H9 (cell line): Measurements from ENCODE around the gene DNAI4. TPM values are rescaled to one million over a fixed set of nuclear protein-coding genes. Genes with fewer than 3 reads are reported as not detected.

Experiments used
- DNase-seq: peaks from one replicate; pipeline ENCODE4 v3.0.0-alpha.2; 2017
- H2AFZ ChIP-seq: one replicate; pipeline ENCODE4 v1.6.1; 2013; ENCODE audit warnings: mild to moderate bottlenecking, low read length, control low read depth, moderate library complexity
- H2AK5ac ChIP-seq: 2 replicates; pipeline ENCODE4 v1.6.1; 2013; ENCODE audit warnings: low read length, control low read depth, mixed read lengths; ENCODE audit not compliant: insufficient read length
- H2BK120ac ChIP-seq: one replicate; pipeline ENCODE4 v1.6.1; 2013; ENCODE audit warnings: low read depth, mild to moderate bottlenecking, low read length, control low read depth, inconsistent platforms; ENCODE audit not compliant: poor library complexity, severe bottlenecking
- H2BK12ac ChIP-seq: 2 replicates; pipeline ENCODE4 v1.6.1; 2013; ENCODE audit warnings: low read length, control low read depth, mixed read lengths, low read depth; ENCODE audit not compliant: insufficient read length
- H2BK15ac ChIP-seq: 2 replicates; pipeline ENCODE4 v1.6.1; 2013; ENCODE audit warnings: low read depth, low read length, control low read depth
- H2BK20ac ChIP-seq: one replicate; pipeline ENCODE4 v1.6.1; 2013; ENCODE audit warnings: low read depth, mild to moderate bottlenecking, low read length, control low read depth, inconsistent platforms; ENCODE audit not compliant: poor library complexity, severe bottlenecking
- H2BK5ac ChIP-seq: 2 replicates; pipeline ENCODE4 v1.6.1; 2013; ENCODE audit warnings: low read length, control low read depth, mixed read lengths; ENCODE audit not compliant: insufficient read length
- H3K14ac ChIP-seq: 2 replicates; pipeline ENCODE4 v1.6.1; 2013; ENCODE audit warnings: low read length, control low read depth; ENCODE audit not compliant: insufficient read depth
- H3K18ac ChIP-seq: 2 replicates; pipeline ENCODE4 v1.6.1; 2013; ENCODE audit warnings: low read depth, mild to moderate bottlenecking, mixed read lengths, low read length, control low read depth; ENCODE audit not compliant: insufficient read length
- H3K23ac ChIP-seq: 2 replicates; pipeline ENCODE4 v1.6.1; 2013; ENCODE audit warnings: low read length, control low read depth, mixed read lengths, low read depth; ENCODE audit not compliant: insufficient read length
- H3K23me2 ChIP-seq: 2 replicates; pipeline ENCODE4 v1.6.1; 2013; ENCODE audit warnings: low read depth, mild to moderate bottlenecking, mixed read lengths, low read length, control low read depth; ENCODE audit not compliant: insufficient read length, poor library complexity, severe bottlenecking
- H3K27ac ChIP-seq: 2 replicates; pipeline ENCODE4 v1.5.1; 2013; ENCODE audit warnings: low read length, control low read depth, mixed read lengths, low read depth; ENCODE audit not compliant: insufficient read length
- H3K27me3 ChIP-seq: 2 replicates; pipeline ENCODE4 v1.6.1; 2013; ENCODE audit warnings: low read length, control low read depth, inconsistent platforms; ENCODE audit not compliant: insufficient read depth
- H3K4ac ChIP-seq: 2 replicates; pipeline ENCODE4 v1.6.1; 2013; ENCODE audit warnings: low read depth, mild to moderate bottlenecking, control low read depth, inconsistent platforms, low read length, moderate library complexity
- H3K4me1 ChIP-seq: 2 replicates; pipeline ENCODE4 v1.6.1; 2013; ENCODE audit warnings: low read length, control low read depth, inconsistent platforms; ENCODE audit not compliant: insufficient read depth
- H3K4me2 ChIP-seq: 2 replicates; pipeline ENCODE4 v1.6.1; 2013; ENCODE audit warnings: low read length, control low read depth, mixed read lengths; ENCODE audit not compliant: insufficient read length, insufficient read depth
- H3K56ac ChIP-seq: 2 replicates; pipeline ENCODE4 v1.6.1; 2013; ENCODE audit warnings: low read depth, mild to moderate bottlenecking, mixed read lengths, low read length, control low read depth; ENCODE audit not compliant: insufficient read length
- H3K79me1 ChIP-seq: 2 replicates; pipeline ENCODE4 v1.6.1; 2013; ENCODE audit warnings: low read depth, mild to moderate bottlenecking, moderate library complexity, low read length, control low read depth, inconsistent platforms; ENCODE audit not compliant: insufficient read depth, poor library complexity, severe bottlenecking
- H3K79me2 ChIP-seq: 2 replicates; pipeline ENCODE4 v1.6.1; 2013; ENCODE audit warnings: low read length, control low read depth, inconsistent platforms; ENCODE audit not compliant: insufficient read depth
- H3K9ac ChIP-seq: 2 replicates; pipeline ENCODE4 v1.6.1; 2013; ENCODE audit warnings: low read length, control low read depth, mixed read lengths; ENCODE audit not compliant: insufficient read length; ENCODE audit errors: extremely low read depth
- H3K9me3 ChIP-seq: one replicate; pipeline ENCODE4 v1.6.1; 2013; ENCODE audit warnings: low read depth, low read length, inconsistent platforms; ENCODE audit not compliant: control insufficient read depth
- H3T11ph ChIP-seq: one replicate; pipeline ENCODE4 v1.6.1; 2013; ENCODE audit warnings: mild to moderate bottlenecking, low read length, control low read depth, inconsistent platforms
- H4K20me1 ChIP-seq: one replicate; pipeline ENCODE4 v1.6.1; 2013; ENCODE audit not compliant: control insufficient read depth, insufficient read length, insufficient read depth
- H4K5ac ChIP-seq: 2 replicates; pipeline ENCODE4 v1.6.1; 2013; ENCODE audit warnings: low read depth, mild to moderate bottlenecking, mixed read lengths, low read length, control low read depth; ENCODE audit not compliant: insufficient read length
- H4K8ac ChIP-seq: replicated peaks from 2 replicates; pipeline ENCODE4 v1.6.1; 2013; ENCODE audit warnings: low read length, control low read depth, mixed read lengths, low read depth; ENCODE audit not compliant: insufficient read length
- H4K91ac ChIP-seq: 2 replicates; pipeline ENCODE4 v1.6.1; 2013; ENCODE audit warnings: low read depth, mild to moderate bottlenecking, moderate library complexity, mixed read lengths, low read length, control low read depth; ENCODE audit not compliant: insufficient read length
- H3K27ac Mint-ChIP-seq, 3 experiments: 2 replicates in 2 of 3; 3 replicates in 1 of 3; pipeline ENCODE4 v1.8.0; 2020 to 2021; ENCODE audit warnings: mixed read lengths in 3 of 3, mild to moderate bottlenecking in 1 of 3, moderate library complexity in 1 of 3
- H3K27me3 Mint-ChIP-seq: 2 replicates; pipeline ENCODE4 v1.8.0; 2021; ENCODE audit warnings: low read depth, mild to moderate bottlenecking, moderate library complexity, mixed read lengths
- H3K36me3 Mint-ChIP-seq, 3 experiments: 2 replicates in 2 of 3; 3 replicates in 1 of 3; pipeline ENCODE4 v1.8.0; 2020 to 2021; ENCODE audit warnings: low read depth in 3 of 3, mixed read lengths in 3 of 3; ENCODE audit not compliant: insufficient read depth in 1 of 3
- H3K4me1 Mint-ChIP-seq, 2 experiments: 2 replicates each; pipeline ENCODE4 v1.8.0; 2020; ENCODE audit warnings: mixed read lengths in 2 of 2
- H3K4me3 Mint-ChIP-seq, 2 experiments: 2 replicates in 1 of 2; 3 replicates in 1 of 2; pipeline ENCODE4 v1.8.0; 2020 to 2021; ENCODE audit warnings: mild to moderate bottlenecking in 2 of 2, mixed read lengths in 2 of 2, moderate library complexity in 1 of 2
- H3K9me3 Mint-ChIP-seq, 2 experiments: 2 replicates in 1 of 2; 3 replicates in 1 of 2; pipeline ENCODE4 v1.8.0; 2020; ENCODE audit warnings: mild to moderate bottlenecking in 2 of 2, mixed read lengths in 2 of 2, moderate library complexity in 1 of 2
- WGBS: extraction: QIAGEN DNeasy Blood & Tissue Kit; methylation state at CpG from one replicate; pipeline ENCODE4 v1.1.7; 2013; ENCODE audit warnings: missing lambda C conversion rate, low lambda C conversion rate, mixed read lengths; ENCODE audit not compliant: insufficient read length; ENCODE audit errors: extremely low coverage; 5-methylcytosine and 5-hydroxymethylcytosine counted together
- total RNA-seq: library from RNA; stranded (reverse); gene quantifications from 2 replicates; pipeline ENCODE4 v1.2.1, GENCODE V29; 2021
- TF ChIP-seq, protein P1 (sequence below): fragments of 200-600 bp; sonication (generic); conservative IDR thresholded peaks from 3 replicates; pipeline ENCODE4 v1.8.0; 2021; ENCODE audit warnings: antibody characterized with exemption, mild to moderate bottlenecking

The DNAI4 gene
- total RNA-seq, 1 experiment from 2014 or later, result 1.4 TPM

DNA sequence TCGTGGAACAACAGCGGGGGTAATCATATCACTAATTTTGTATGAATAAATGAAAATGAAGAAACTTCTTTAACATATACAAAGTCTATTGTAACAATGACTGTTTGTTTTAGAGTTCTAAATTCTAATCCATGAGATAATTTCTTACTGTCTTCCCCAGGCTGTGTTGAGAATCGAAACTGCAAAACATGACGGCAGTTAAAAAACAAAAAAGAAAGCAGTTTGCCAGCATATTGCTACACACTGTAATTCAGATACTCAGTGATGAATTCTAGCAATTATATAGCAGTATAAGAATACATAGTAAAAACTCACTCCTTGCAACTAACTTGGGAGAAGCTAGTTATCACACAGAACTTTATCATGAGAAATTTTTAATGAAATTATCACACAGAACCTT is 145.7 kb downstream of the DNAI4 start:
- Histone ChIP-seq H4K5ac (no peak overlapping the region), H3K4me2 (no peak overlapping the region), H2BK12ac (no peak overlapping the region), H2AK5ac (no peak overlapping the region), H3K27me3 (no peaks in the 10 kb centered on the region), H3K23me2 (no peaks in the 10 kb centered on the region), H3K9me3 (peaks cover 7% of the 10 kb centered on the region), H4K91ac (no peak overlapping the region), H4K8ac (no peak overlapping the region), H3K4me1 (no peaks in the 10 kb centered on the region), H2BK120ac (no peak overlapping the region), H2BK15ac (no peak overlapping the region), H2BK5ac (no peak overlapping the region), H3K23ac (no peak overlapping the region), H3K79me2 (no peaks in the 10 kb centered on the region), H3K9ac (no peak overlapping the region), H3K18ac (no peak overlapping the region), H3K79me1 (no peaks in the 10 kb centered on the region), H2BK20ac (no peak overlapping the region), H2AFZ (no peak overlapping the region), H3K4ac (no peak overlapping the region), H3K14ac (no peak overlapping the region), H3K27ac (no peak overlapping the region), H4K20me1 (no peaks in the 10 kb centered on the region), H3K56ac (no peak overlapping the region), H3T11ph (no peak overlapping the region)
- TF ChIP-seq, protein P1, sequence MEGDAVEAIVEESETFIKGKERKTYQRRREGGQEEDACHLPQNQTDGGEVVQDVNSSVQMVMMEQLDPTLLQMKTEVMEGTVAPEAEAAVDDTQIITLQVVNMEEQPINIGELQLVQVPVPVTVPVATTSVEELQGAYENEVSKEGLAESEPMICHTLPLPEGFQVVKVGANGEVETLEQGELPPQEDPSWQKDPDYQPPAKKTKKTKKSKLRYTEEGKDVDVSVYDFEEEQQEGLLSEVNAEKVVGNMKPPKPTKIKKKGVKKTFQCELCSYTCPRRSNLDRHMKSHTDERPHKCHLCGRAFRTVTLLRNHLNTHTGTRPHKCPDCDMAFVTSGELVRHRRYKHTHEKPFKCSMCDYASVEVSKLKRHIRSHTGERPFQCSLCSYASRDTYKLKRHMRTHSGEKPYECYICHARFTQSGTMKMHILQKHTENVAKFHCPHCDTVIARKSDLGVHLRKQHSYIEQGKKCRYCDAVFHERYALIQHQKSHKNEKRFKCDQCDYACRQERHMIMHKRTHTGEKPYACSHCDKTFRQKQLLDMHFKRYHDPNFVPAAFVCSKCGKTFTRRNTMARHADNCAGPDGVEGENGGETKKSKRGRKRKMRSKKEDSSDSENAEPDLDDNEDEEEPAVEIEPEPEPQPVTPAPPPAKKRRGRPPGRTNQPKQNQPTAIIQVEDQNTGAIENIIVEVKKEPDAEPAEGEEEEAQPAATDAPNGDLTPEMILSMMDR, result no peak
- no peak overlapping the region for H3K27ac Mint-ChIP-seq
- peaks cover 23 to 33% of the 10 kb centered on the region in 2 experiments for H3K9me3 Mint-ChIP-seq
- no peak for DNase-seq
- H3K4me3 Mint-ChIP-seq, result no peak overlapping the region
- no CpG with 5 or more reads among the region's 4 CpGs for WGBS
- H3K36me3 Mint-ChIP-seq, result peaks cover 7 to 18% (median 7%) of the 10 kb centered on the region in 3 experiments
- H3K4me1 Mint-ChIP-seq, result no peaks in the 10 kb centered on the region
- H3K27me3 Mint-ChIP-seq, result no peaks in the 10 kb centered on the region
